Vagina (tissue), 2 donors: ENCODE measurements around the gene GDPGP1. TPM values are rescaled to one million over a fixed set of nuclear protein-coding genes. Genes with fewer than 3 reads are reported as not detected.

Experiments used
- DNase-seq, 2 donors: peaks; one replicate each; pipeline ENCODE4 v3.0.0-alpha.2; 2017; ENCODE audit errors: extremely low spot score in 2 of 2
- H3K27ac ChIP-seq: fragments of 200-600 bp; sonication (generic); one replicate; pipeline ENCODE4 v1.5.1; 2019
- H3K27me3 ChIP-seq: fragments of 200-600 bp; sonication (generic); one replicate; pipeline ENCODE4 v1.5.1; 2019
- H3K36me3 ChIP-seq, 2 donors: fragments of 200-600 bp; sonication (generic); one replicate each; pipeline ENCODE4 v1.5.1; 2017 to 2019
- H3K4me1 ChIP-seq: fragments of 200-600 bp; sonication (generic); one replicate; pipeline ENCODE4 v1.5.1; 2019
- H3K4me3 ChIP-seq, 2 donors: fragments of 200-600 bp; sonication (generic); 1 replicate in 1 of 2; 2 replicates in 1 of 2; pipeline ENCODE4 v1.5.1; 2016 to 2019
- H3K9me3 ChIP-seq: fragments of 200-600 bp; sonication (generic); one replicate; pipeline ENCODE4 v1.5.1; 2019
- POLR2A ChIP-seq, 2 donors: fragments of 450-650 bp; IDR thresholded peaks; one replicate each; pipeline ENCODE4 v1.6.1; 2017; ENCODE audit warnings: antibody characterized with exemption in 2 of 2, mild to moderate bottlenecking in 2 of 2, moderate library complexity in 2 of 2
- POLR2AphosphoS5 ChIP-seq, 2 donors: sonication (generic); formaldehyde crosslinking; IDR thresholded peaks; one replicate each; pipeline ENCODE4 v1.9.0; 2017; ENCODE audit warnings: antibody characterized with exemption in 2 of 2, mild to moderate bottlenecking in 2 of 2, low read depth in 1 of 2; ENCODE audit not compliant: insufficient read depth in 1 of 2
- intact Hi-C: fragments of 100-400 bp; cut with DNase I; formaldehyde crosslinking; loops from one replicate; pipeline ENCODE4 v1.15.1; 2023
- total RNA-seq: library from RNA; depleted of rRNA; stranded (reverse); fragments of >200 nt; gene quantifications from one replicate; pipeline ENCODE4 v1.2.3, GENCODE V29; 2016
- TF ChIP-seq, protein P1 (sequence below), 3 experiments: fragments of 450-650 bp in 2 of 3; fragments of 200-600 bp in 1 of 3; sonication (generic) in 1 of 3; IDR thresholded peaks; one replicate each; pipeline ENCODE4 v1.5.1; 2017 to 2019; ENCODE audit warnings: antibody characterized with exemption in 3 of 3, mild to moderate bottlenecking in 2 of 3, moderate library complexity in 2 of 3

Gene GDPGP1
- total RNA-seq, 1 donor from 2014 or later = 4.9 TPM

DNA sequence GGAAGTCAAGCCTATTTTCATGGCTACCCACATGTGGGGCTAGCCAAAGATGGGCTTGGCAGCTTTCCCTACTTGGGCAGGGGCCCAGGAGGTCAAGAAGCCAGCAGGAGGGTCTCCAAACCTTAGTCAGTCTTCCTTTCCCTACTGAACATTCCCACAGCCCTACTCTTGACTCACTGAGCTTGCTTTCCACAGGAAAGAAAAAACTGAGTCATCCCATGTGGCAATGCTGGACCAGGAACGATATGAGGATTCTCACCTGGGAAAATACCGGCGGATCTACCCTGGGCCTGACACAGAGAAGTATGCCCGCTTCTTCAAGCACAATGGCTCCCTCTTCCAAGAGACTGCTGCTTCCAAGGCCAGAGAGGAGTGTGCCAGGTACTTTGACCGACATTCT, 27.8 kb downstream of the GDPGP1 start:
- no peak for DNase-seq
- peaks cover 18% of the 10 kb centered on the region for H3K4me1 ChIP-seq
- TF ChIP-seq POLR2A (IDR thresholded peaks at IDR 0.05) (no peak), POLR2AphosphoS5 (IDR thresholded peaks at IDR 0.05; ENCODE audit: insufficient read depth in 1 of 2, low read depth in 1 of 2) (no peak)
- TF ChIP-seq, protein P1, sequence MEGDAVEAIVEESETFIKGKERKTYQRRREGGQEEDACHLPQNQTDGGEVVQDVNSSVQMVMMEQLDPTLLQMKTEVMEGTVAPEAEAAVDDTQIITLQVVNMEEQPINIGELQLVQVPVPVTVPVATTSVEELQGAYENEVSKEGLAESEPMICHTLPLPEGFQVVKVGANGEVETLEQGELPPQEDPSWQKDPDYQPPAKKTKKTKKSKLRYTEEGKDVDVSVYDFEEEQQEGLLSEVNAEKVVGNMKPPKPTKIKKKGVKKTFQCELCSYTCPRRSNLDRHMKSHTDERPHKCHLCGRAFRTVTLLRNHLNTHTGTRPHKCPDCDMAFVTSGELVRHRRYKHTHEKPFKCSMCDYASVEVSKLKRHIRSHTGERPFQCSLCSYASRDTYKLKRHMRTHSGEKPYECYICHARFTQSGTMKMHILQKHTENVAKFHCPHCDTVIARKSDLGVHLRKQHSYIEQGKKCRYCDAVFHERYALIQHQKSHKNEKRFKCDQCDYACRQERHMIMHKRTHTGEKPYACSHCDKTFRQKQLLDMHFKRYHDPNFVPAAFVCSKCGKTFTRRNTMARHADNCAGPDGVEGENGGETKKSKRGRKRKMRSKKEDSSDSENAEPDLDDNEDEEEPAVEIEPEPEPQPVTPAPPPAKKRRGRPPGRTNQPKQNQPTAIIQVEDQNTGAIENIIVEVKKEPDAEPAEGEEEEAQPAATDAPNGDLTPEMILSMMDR (IDR thresholded peaks at IDR 0.05) = no peak
- H3K36me3 ChIP-seq = no peaks in the 10 kb centered on the region
- intact Hi-C loops = no loop called here
- H3K4me3 ChIP-seq = no peak overlapping the region
- no peaks in the 10 kb centered on the region for H3K27me3 ChIP-seq
- H3K27ac ChIP-seq = no peak overlapping the region
- no peaks in the 10 kb centered on the region for H3K9me3 ChIP-seq

DNA sequence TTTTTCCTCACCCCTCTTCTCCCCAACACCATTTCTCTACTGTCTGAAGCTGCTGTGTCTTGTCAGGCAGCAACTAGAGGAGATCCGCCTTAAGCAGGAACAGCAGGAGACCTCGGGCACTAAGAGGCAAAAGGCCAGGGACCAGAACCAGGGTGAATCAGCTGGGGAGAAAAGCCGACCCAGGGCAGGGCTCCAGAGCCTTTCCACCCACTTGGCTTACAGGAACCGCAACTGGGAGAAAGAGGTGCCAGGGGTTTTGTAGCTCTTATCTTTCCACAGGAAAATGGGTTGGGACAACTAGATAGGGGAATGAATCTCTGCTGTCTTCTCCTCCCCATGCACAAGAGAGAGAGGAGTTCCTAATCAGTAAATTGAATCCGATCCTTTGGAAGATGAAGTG, 28.4 kb downstream of the GDPGP1 start:
- Histone ChIP-seq H3K4me1 (peaks cover 24% of the 10 kb centered on the region), H3K27ac (no peak overlapping the region), H3K9me3 (no peaks in the 10 kb centered on the region), H3K27me3 (no peaks in the 10 kb centered on the region), H3K4me3 (no peak overlapping the region), H3K36me3 (no peaks in the 10 kb centered on the region)
- no peak for TF ChIP-seq POLR2AphosphoS5 (IDR thresholded peaks at IDR 0.05; ENCODE audit: insufficient read depth in 1 of 2, low read depth in 1 of 2)
- TF ChIP-seq, protein P1 (IDR thresholded peaks at IDR 0.05) = no peak
- intact Hi-C loops = no loop called here
- no peak for DNase-seq

DNA sequence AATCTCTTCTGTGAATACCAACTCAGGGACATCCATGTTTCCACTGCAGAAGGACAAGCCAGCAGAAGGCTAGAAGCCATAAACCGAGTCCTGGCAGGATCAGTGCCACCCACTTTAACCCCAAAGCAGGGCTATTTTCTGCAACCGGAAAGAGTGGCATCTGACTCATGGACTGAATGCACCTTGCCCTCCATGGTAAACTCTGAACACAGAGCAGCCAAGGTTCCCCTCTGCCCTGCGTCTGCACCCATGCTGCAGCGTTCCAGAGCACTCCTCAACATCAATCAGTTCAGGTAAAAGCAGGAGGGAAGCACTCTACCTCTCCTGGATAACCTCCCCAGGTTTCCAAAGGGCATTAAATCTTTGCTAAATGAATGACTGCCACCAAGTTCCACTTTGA, 30.7 kb downstream of the GDPGP1 start:
- peaks cover 0 to 6% of the 10 kb centered on the region in 2 donors for H3K36me3 ChIP-seq
- no peak for DNase-seq
- no peaks in the 10 kb centered on the region for H3K9me3 ChIP-seq
- TF ChIP-seq POLR2AphosphoS5 (IDR thresholded peaks at IDR 0.05; ENCODE audit: insufficient read depth in 1 of 2, low read depth in 1 of 2) (no peak), POLR2A (IDR thresholded peaks at IDR 0.05) (no peak)
- TF ChIP-seq, protein P1 (IDR thresholded peaks at IDR 0.05) = no peak
- H3K27ac ChIP-seq = peak overlapping the region; percentile 96
- no peaks in the 10 kb centered on the region for H3K27me3 ChIP-seq
- H3K4me3 ChIP-seq = peak overlapping the region; percentile 71 to 84
- H3K4me1 ChIP-seq = peaks cover 46% of the 10 kb centered on the region
- intact Hi-C loops = no loop called here

DNA sequence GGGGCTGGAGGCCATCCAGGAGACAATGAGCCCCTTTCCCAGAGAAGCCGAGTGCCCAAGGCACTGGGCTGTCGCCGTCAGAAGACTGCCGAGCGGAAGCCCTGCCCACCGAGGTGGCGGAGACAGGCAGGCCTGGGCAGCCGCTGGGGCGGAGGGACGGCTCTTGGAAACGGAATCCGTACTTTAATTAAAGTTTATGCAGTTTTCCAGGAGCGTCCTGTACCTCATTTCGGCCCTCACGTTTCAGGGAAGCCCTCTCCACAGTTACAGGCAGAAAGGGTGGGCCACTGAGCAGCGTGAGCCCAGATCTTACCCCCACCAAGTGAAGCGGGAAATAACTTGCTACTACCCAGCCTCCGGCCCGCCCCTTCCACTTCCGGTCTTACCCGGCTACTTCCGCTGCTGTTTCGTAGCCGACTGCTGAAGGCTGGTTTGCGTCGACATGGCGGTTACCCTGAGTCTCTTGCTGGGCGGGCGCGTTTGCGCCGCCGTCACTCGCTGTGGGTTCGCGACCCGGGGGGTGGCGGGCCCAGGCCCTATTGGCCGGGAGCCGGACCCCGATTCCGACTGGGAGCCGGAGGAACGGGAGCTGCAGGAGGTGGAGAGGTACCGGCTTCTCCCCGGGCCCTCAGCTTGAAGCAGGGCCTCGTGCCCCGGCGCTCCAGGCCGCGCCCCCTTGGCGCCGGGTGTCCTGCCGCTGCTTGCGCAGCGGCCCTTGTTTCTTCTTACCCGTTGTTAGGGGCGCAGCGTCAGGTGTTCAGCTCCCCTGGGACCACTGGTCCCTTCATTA, 31.5 kb downstream of the GDPGP1 start, which contains the start of gene NGRN:
Gene NGRN (plus strand): TSS at position 402 of the 790 bp plus-strand sequence. CDS start 41 bp downstream, at position 443.
- Histone ChIP-seq H3K9me3 (no peaks in the 10 kb centered on the region), H3K4me3 (peak within 1 kb of the TSS; percentile 71 to 84), H3K36me3 (peaks cover 0 to 13% of the 10 kb centered on the region in 2 donors), H3K27ac (peak within 1 kb of the TSS; percentile 96), H3K4me1 (peaks cover 52% of the 10 kb centered on the region), H3K27me3 (no peaks in the 10 kb centered on the region)
- peak in 1 of 2 donors; percentile 96 for DNase-seq
- TF ChIP-seq, protein P1 (IDR thresholded peaks at IDR 0.05) = no peak
- peak in 1 of 2 donors; percentile 88 for TF ChIP-seq POLR2A (IDR thresholded peaks at IDR 0.05)
- peak; percentile 91 to 98 for TF ChIP-seq POLR2AphosphoS5 (IDR thresholded peaks at IDR 0.05; ENCODE audit: insufficient read depth in 1 of 2, low read depth in 1 of 2)
- intact Hi-C loops = no loop called here

DNA sequence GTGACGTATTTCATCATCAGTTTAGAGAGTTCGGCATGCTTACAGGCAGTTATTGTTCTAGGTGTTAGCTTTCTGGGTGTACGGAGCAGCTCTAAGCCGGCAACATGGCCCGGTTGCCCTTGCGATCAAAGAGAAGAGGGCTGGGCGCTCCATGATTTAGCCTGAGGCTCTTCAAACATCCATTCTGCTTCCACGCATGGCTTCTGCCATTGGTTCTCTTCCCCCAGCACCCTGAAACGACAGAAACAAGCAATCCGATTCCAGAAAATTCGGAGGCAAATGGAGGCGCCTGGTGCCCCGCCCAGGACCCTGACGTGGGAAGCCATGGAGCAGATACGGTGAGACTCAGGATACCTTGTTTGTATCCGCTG, 32.0 kb downstream of the GDPGP1 start:
- H3K27me3 ChIP-seq = no peaks in the 10 kb centered on the region
- peak overlapping the region; percentile 71 to 84 for H3K4me3 ChIP-seq
- no peak for DNase-seq
- TF ChIP-seq POLR2A (IDR thresholded peaks at IDR 0.05) = no peak
- no peak for TF ChIP-seq POLR2AphosphoS5 (IDR thresholded peaks at IDR 0.05; ENCODE audit: insufficient read depth in 1 of 2, low read depth in 1 of 2)
- TF ChIP-seq, protein P1 (IDR thresholded peaks at IDR 0.05) = no peak
- H3K36me3 ChIP-seq = peaks cover 0 to 15% of the 10 kb centered on the region in 2 donors
- peak overlapping the region; percentile 96 for H3K27ac ChIP-seq
- peaks cover 55% of the 10 kb centered on the region for H3K4me1 ChIP-seq
- no peaks in the 10 kb centered on the region for H3K9me3 ChIP-seq
- intact Hi-C loops = no loop called here
